Neural progenitor cell (in vitro differentiated cells): ENCODE measurements around the gene MRM2.

Source experiments
- CTCF ChIP-seq: fragments of 200-600 bp; sonication (generic); IDR thresholded peaks from 2 replicates; pipeline ENCODE4 v1.5.1; 2017; ENCODE audit warnings: antibody characterized with exemption, mild to moderate bottlenecking
- EZH2 ChIP-seq: fragments of 200-600 bp; sonication (generic); IDR thresholded peaks from 2 replicates; pipeline ENCODE4 v1.6.1; 2017; ENCODE audit warnings: antibody characterized with exemption, mild to moderate bottlenecking, moderate library complexity

- TF ChIP-seq CTCF (no peak), EZH2 (no peak)
Measured at GRCh38 chr7:2258661-2259365, 16.8 kb upstream of the MRM2 start.
